Neural cell (in vitro differentiated cells): ENCODE data around the gene ASF1B.

Source experiments
- CTCF ChIP-seq: fragments of 450-650 bp; IDR thresholded peaks from 2 replicates; pipeline ENCODE4 v1.5.1; 2014; ENCODE audit warnings: antibody characterized with exemption, mild to moderate bottlenecking, moderate library complexity; ENCODE audit not compliant: poor library complexity, severe bottlenecking
- EP300 ChIP-seq: fragments of 450-650 bp; conservative IDR thresholded peaks from 2 replicates; pipeline ENCODE4 v1.6.1; 2014; ENCODE audit warnings: antibody characterized with exemption, mild to moderate bottlenecking, moderate library complexity; ENCODE audit not compliant: poor library complexity, severe bottlenecking
- EZH2 ChIP-seq: fragments of 200-600, 300-800 bp; shearing (Covaris generic), sonication (generic); IDR thresholded peaks from 2 replicates; pipeline ENCODE4 v1.6.1; 2014; ENCODE audit warnings: antibody characterized with exemption, low read length, borderline replicate concordance, mild to moderate bottlenecking; ENCODE audit not compliant: insufficient read depth, poor library complexity, severe bottlenecking
- RAD21 ChIP-seq: fragments of 450-650 bp; conservative IDR thresholded peaks from 2 replicates; pipeline ENCODE4 v1.6.1; 2014; ENCODE audit warnings: antibody characterized with exemption, mild to moderate bottlenecking, moderate library complexity
- REST ChIP-seq: IDR thresholded peaks from 2 replicates; pipeline ENCODE4 v1.6.1; 2012; ENCODE audit warnings: borderline replicate concordance

GRCh38 chr19:14181906-14182305 lies 45.5 kb upstream of the ASF1B start:
- TF ChIP-seq CTCF (no peak), EP300 (no peak), REST (no peak), EZH2 (no peak), RAD21 (no peak)
